ENCODE measurements around the gene RFESD.
"Not testable (repeated sequence)": the region's sequence is repeated elsewhere in the genome, so short reads cannot be mapped to it uniquely, and the experiment has no call there.

RFESD gene

DNA sequence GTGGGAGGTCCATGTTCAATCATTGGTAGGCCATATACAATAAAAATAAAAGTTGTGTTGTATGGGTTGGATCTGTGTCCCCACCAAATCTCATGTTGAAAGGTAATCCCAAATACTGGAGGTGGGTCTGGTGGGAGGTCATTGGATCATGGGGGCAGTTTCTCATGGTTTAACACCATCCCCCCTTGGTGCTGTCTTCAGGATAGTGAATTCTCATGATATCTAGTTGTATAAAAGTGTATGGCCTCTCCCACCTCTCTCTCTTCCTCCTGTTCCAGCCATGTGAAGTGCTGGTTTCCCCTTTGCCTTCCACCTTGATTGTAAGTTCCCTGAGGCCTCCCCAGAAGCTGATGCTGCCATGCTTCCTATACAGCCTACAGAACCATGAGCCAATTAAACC, 21.1 kb downstream of the RFESD start:
- DNase-seq: no peak

DNA sequence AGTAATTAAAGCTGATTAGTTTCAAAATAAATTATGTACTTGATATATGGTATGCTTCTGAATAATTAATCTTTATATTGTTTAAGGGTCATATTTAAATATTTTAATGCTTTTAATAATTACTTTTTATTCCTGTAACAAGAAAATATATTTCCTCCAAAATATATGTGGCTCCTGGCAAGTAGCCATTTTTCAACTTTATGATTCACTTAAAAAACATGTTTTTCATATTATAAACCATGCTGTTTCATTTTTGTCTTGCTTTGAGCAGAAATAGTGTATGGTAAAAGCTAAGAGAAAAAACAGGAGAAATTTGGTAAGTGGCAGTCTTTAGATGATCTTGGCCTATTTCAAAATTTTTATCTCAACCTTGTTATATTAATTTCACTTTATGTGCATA, 21.6 kb downstream of the RFESD start:
- DNase-seq: no peak

DNA sequence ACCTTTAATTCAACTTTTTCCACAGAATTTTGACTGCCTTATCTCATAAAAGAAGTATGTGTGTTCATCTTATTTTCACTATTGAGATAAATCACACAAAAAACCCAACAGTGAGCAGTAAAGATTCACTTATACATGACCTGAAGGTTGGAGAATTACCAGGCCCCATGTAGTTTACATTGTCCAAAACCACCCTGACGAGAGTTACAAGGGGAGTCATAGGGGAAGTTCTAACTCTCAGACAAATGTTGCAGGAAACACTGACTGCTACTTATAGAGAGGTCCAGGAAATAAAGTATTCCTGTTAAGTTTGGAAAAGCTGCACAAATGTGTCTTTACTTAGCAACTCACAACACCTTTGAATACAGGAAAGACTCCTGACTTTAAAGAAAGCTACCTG, 22.2 kb downstream of the RFESD start:
- no peak for DNase-seq

GRCh38 chr5:95669540-95669939, 23.0 kb downstream of the RFESD start:
- DNase-seq: no peak

DNA sequence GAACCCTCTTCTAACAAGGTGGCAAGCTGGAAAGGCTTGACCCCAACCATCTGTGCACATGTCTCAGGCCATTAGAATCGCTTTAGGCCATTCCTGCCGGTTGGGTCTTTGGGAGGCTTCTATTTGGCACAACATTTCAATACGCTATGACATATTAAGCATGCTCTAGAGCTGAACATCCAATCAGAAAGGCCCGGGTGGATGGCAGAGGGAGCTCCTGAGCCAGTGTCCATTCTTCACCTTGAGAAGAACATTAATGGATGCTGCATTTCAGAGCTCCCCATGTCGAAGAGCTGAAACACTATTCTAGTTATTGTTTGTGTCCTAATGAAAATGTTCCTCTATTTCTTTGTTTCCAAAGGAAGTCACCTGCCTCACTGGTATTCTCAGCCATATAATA, 23.4 kb downstream of the RFESD start:
- no peak for DNase-seq

DNA sequence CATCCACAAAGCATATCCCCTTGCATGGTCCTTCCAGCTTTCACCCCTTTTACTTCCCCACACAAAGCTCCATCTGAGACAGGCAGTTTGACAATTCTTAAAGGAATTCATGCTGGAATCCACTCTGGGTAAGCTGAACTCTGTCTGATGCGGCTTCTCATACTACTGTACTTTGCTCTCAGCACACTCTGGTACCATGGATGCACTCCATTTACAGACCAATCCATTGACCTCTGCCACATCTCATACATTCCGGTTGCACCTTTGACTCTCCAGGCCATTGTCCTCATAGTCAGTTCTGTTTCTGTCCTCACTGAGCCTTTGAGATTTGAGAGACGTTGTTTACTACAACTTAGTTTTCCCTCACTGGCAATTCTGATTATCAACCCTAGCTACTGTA, 24.0 kb downstream of the RFESD start:
- DNase-seq: no peak

GRCh38 chr5:95671826-95672225, 25.2 kb downstream of the RFESD start:
- no peak for DNase-seq

GRCh38 chr5:95672641-95673040, 26.1 kb downstream of the RFESD start:
- no peak for DNase-seq

GRCh38 chr5:95673081-95673480, 26.5 kb downstream of the RFESD start:
- DNase-seq: no peak

DNA sequence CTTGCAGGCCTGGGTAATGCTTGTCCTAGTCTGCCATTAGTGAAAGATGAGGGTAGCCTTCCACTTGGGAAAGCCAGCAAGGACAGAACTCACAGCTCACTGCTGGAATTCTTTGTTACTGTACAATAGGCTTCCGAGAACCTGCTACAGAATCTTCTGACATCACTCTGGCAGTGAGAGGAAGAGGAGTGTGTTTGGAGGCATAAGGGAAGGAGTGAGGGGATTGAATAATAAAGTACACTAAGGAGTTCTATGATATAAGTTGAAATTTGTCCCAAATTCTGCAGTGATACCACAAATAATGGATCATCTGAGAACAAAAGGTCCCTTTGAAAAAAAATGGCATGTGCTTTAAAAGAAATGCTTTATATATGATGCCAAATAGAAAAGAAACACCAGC, 36.3 kb downstream of the RFESD start, which contains the start of gene SPATA9:
SPATA9 (minus strand) TSS at position 101 of the 400 bp plus-strand sequence. CDS start 137 bp downstream, outside the sequence.
- no peak for DNase-seq

GRCh38 chr5:95684361-95684760, 37.8 kb downstream of the RFESD start:
- DNase-seq: no peak

DNA sequence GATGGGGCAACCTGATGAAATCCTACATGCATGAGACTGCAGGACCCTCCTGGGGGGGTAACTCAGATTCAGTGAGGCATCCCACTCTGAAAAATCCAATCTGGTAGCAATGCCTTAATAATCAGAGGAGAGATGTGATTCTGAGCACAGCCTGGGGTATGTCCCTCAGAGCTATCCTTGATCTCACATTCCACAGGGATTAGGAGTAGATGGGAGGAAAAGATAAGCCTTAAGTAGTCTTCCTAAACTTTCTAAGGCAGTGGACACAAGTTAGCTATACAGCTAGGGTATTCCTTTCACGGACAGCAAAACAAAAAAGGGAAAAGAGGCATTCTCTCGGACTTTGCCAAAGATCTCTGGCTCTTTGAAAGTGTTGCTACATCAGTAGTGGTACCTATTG, 40.1 kb downstream of the RFESD start:
- no peak for DNase-seq

GRCh38 chr5:95689680-95690079, 43.1 kb downstream of the RFESD start:
- no peak for DNase-seq

- DNase-seq: no peak
These were observed 43.8 kb downstream of the RFESD start for GRCh38 chr5:95690333-95690732.

- DNase-seq: no peak
These were observed 51.5 kb downstream of the RFESD start for GRCh38 chr5:95697781-95698681.

DNA sequence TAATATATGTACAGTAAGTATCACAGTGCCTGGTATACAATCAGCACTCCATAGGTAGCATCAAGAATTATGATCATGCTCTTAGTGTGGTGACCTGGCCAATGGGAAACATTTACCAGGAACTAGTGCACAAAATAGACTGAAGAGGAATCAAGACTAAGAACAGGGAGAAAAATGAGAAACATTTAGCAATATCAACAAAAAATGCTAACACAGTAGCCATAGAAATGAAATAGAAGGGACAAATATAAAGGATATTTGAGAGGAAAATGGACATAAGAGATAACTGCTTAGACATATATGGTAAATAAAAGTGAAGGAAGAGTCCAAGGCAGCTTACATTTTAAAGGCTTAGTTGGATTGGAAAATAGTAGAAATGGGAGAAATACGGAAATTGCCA, 52.8 kb downstream of the RFESD start:
- DNase-seq: no peak

DNA sequence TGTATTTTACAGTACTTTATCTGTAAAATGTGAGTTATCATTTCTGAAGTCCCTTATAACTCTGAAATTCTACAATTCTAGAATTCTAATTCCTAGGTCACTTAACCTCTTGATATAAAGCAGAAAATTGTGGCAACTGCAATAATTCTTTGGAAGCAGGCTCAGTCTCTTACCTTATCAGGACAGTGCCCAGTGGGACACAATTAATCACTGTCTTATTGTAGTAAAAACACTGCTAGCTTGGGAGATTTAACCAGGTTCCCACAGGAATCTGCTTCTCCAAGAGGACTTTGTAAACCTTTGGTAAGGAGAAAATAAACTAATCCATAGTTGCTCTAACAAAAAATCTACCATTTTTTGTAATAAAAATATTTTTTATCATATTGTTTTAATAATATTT, 54.5 kb downstream of the RFESD start:
- no peak for DNase-seq

- DNase-seq: no peak
These were observed 57.6 kb downstream of the RFESD start for GRCh38 chr5:95704150-95704549.

- not testable (repeated sequence) for DNase-seq
These were observed 59.6 kb downstream of the RFESD start for GRCh38 chr5:95706196-95706595.

DNA sequence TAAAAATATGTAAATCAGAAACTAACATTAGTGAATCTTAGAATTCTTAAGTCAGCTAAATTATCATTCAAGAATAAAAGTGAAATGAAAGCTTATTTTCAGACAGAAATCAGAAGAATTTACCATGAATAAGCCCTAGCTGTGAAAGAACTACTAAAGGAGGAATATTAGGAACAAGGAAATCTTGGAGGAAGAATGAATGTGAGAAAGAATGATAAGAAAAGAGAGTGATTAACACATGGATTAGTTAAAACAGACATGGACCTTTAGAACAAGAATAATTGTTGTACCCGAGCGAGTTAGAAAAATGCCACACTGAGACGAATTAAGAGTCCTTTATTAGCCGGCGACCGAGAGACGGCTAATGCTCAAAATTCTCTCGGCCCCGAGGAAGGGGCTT, 60.5 kb downstream of the RFESD start:
- no peak for DNase-seq

Measured in activated effector memory CD4-positive, alpha-beta T cell treated with Interleukin-2 at 50 U/mL for 16 hours (primary cell).